GM12878 (cell line): Measurements from ENCODE around the gene TGFBR1. TPM values are rescaled to one million over a fixed set of nuclear protein-coding genes. Genes with fewer than 3 reads are reported as not detected.

Source experiments
- ATAC-seq: fragments of 200-7000 bp; cut with Tn5 transposase; 3 replicates; pipeline ENCODE4 v1.9.1; 2020; ENCODE audit warnings: mild to moderate bottlenecking, moderate library complexity
- BruUV-seq: library from RNA; stranded (reverse); fragments of 400-500 nt; replicated peaks from 2 replicates; lab custom pipeline; 2021; lab: Mats Ljungman, UMichigan
- CTCF ChIA-PET: fragments of 300-600 bp; sonication (Branson Sonifier 250); formaldehyde crosslinking; extraction: SDS; loops from one replicate; lab custom pipeline; 2021; ENCODE audit warnings: inconsistent platforms; lab: Yijun Ruan, JAX
- POLR2A ChIA-PET: fragments of 350-600 bp; formaldehyde crosslinking; extraction: SDS; loops from one replicate; lab custom pipeline; 2021; ENCODE audit warnings: inconsistent platforms; lab: Charles Lee
- RAD21 ChIA-PET: fragments of 300-600 bp; sonication (Branson Sonifier 250); formaldehyde crosslinking; loops from one replicate; lab custom pipeline; 2023; ENCODE audit warnings: antibody characterized with exemption; ENCODE audit not compliant: unreplicated experiment; lab: Charles Lee
- SMC1A ChIA-PET: fragments of 300-600 bp; sonication (Branson Sonifier 250); formaldehyde crosslinking; loops from one replicate; lab custom pipeline; 2023; ENCODE audit not compliant: unreplicated experiment, uncharacterized antibody; lab: Charles Lee
- DNase-seq: peaks from one replicate; pipeline ENCODE4 v3.0.0-alpha.2; 2011; ENCODE audit warnings: low read depth, low spot score
- FAIRE-seq: peaks from 3 replicates; lab custom pipeline; 2011; peaks lifted over from hg19 to GRCh38; lab: Jason Lieb, UNC
- H2AFZ ChIP-seq: 2 replicates; pipeline ENCODE4 v1.6.0; 2011; ENCODE audit warnings: low read depth, low read length, control low read depth; ENCODE audit not compliant: control insufficient read depth
- H3K27ac ChIP-seq: 2 replicates; pipeline ENCODE4 v1.5.1; 2011; ENCODE audit warnings: control low read depth; ENCODE audit not compliant: control insufficient read depth, insufficient read depth
- H3K27me3 ChIP-seq, 2 experiments: replicated peaks in 1 of 2; 2 replicates each; pipeline versions ENCODE4 v1.6.0 to v1.6.1; 2011; ENCODE audit warnings: low read length in 1 of 2; ENCODE audit not compliant: control insufficient read depth in 2 of 2, insufficient read depth in 2 of 2
- H3K36me3 ChIP-seq, 2 experiments: 2 replicates each; pipeline ENCODE4 v1.5.1; 2011; ENCODE audit warnings: low read length in 1 of 2; ENCODE audit not compliant: control insufficient read depth in 2 of 2, insufficient read depth in 2 of 2
- H3K4me1 ChIP-seq: 2 replicates; pipeline ENCODE4 v1.6.1; 2011; ENCODE audit warnings: mild to moderate bottlenecking, low read length, moderate library complexity, mixed read lengths; ENCODE audit not compliant: control insufficient read depth, insufficient read depth
- H3K4me2 ChIP-seq: 2 replicates; pipeline ENCODE4 v1.6.0; 2011; ENCODE audit warnings: control low read depth; ENCODE audit not compliant: control insufficient read depth, insufficient read depth
- H3K4me3 ChIP-seq: fragments of 200-600 bp; sonication (generic); 2 replicates; pipeline ENCODE4 v1.5.1; 2016
- H3K79me2 ChIP-seq: 2 replicates; pipeline ENCODE4 v1.6.0; 2011; ENCODE audit warnings: low read length; ENCODE audit not compliant: control insufficient read depth, insufficient read depth
- H3K9ac ChIP-seq: 2 replicates; pipeline ENCODE4 v1.8.0; 2011; ENCODE audit warnings: low read length, control low read depth, mixed read lengths; ENCODE audit not compliant: control insufficient read depth, insufficient read depth
- H3K9me3 ChIP-seq: replicated peaks from 3 replicates; pipeline ENCODE4 v1.5.1; 2011; ENCODE audit warnings: mild to moderate bottlenecking, low read length; ENCODE audit not compliant: control insufficient read depth, insufficient read depth
- H4K20me1 ChIP-seq: 2 replicates; pipeline ENCODE4 v1.6.0; 2011; ENCODE audit not compliant: control insufficient read depth, insufficient read depth
- GABPA ChIP-seq: IDR thresholded peaks from 2 replicates; pipeline ENCODE4 v1.6.1; 2014; ENCODE audit warnings: antibody characterized with exemption, low read depth, mild to moderate bottlenecking, inconsistent platforms
- JUND ChIP-seq: IDR thresholded peaks from 2 replicates; pipeline ENCODE4 v1.6.1; 2012; ENCODE audit warnings: low read depth, mild to moderate bottlenecking, low read length, improper control_type of control experiment, moderate library complexity
- KLF5 ChIP-seq: fragments of 450-650 bp; IDR thresholded peaks from 2 replicates; pipeline ENCODE4 v1.6.1; 2014; ENCODE audit warnings: mild to moderate bottlenecking; ENCODE audit not compliant: partially characterized antibody
- MTA3 ChIP-seq: IDR thresholded peaks from 2 replicates; pipeline ENCODE4 v1.6.1; 2012; ENCODE audit warnings: low read length, inconsistent platforms, borderline replicate concordance
- SP1 ChIP-seq: IDR thresholded peaks from one replicate; pipeline ENCODE4 v1.6.1; 2011; ENCODE audit warnings: low read depth, low read length
- ZNF24 ChIP-seq: fragments of 450-650 bp; IDR thresholded peaks from 2 replicates; pipeline ENCODE4 v1.6.1; 2017; ENCODE audit warnings: antibody characterized with exemption, mild to moderate bottlenecking
- WGBS: methylation state at CpG from one replicate; pipeline ENCODE4 v1.1.6; 2016; ENCODE audit warnings: low lambda C conversion rate; ENCODE audit not compliant: insufficient replicate concordance, insufficient coverage; ENCODE audit errors: missing lambda C conversion rate; 5-methylcytosine and 5-hydroxymethylcytosine counted together
- in situ Hi-C: fragments of 300-500 bp; cut with MboI; formaldehyde crosslinking; loops from 9 replicates; pipeline ENCODE4 v1.14.3; 2018; ENCODE audit warnings: mixed read lengths
- intact Hi-C: fragments of 100-400 bp; cut with micrococcal nuclease; formaldehyde crosslinking; loops from one replicate; pipeline ENCODE4 v1.14.2; 2022; ENCODE audit not compliant: unreplicated experiment
- polyA plus RNA-seq, 11 experiments: library from polyadenylated mRNA; depleted of rRNA in 4 of 11; unstranded in 6 of 11; stranded (reverse) in 5 of 11; fragments of >200 nt; fragmentation: Nextera tagmentation in 4 of 11; fragmentation: Illumina TruSeq in 1 of 11; extraction: Ambion mirVana in 4 of 11; extraction: Trizol in 1 of 11; gene quantifications; 1 replicate in 1 of 11; 2 replicates in 10 of 11; pipeline versions ENCODE4 v1.2.1 to v1.2.3, GENCODE V29; 2011 to 2016; ENCODE audit warnings: inconsistent platforms in 2 of 11, missing spikeins in 2 of 11, low read depth in 1 of 11
- total RNA-seq, 4 experiments: library from RNA; depleted of rRNA in 3 of 4; stranded (reverse); fragments of >200 nt in 3 of 4; fragmentation: Illumina TruSeq in 1 of 4; extraction: Trizol in 1 of 4; gene quantifications; 2 replicates each; pipeline versions ENCODE4 v1.2.1 to v1.2.3, GENCODE V29; 2013 to 2021
- TF ChIP-seq, protein P1 (sequence below): fragments of 450-650 bp; IDR thresholded peaks from 2 replicates; pipeline ENCODE4 v1.6.1; 2017; ENCODE audit warnings: borderline replicate concordance
- TF ChIP-seq, protein P2 (sequence below): IDR thresholded peaks from 2 replicates; pipeline ENCODE4 v1.6.1; 2012; ENCODE audit warnings: low read depth, low read length, improper control_type of control experiment
- TF ChIP-seq, protein P3 (sequence below): IDR thresholded peaks from 2 replicates; pipeline ENCODE4 v1.6.1; 2011; ENCODE audit warnings: borderline replicate concordance, low read depth, mild to moderate bottlenecking, moderate library complexity, mixed read lengths, low read length; ENCODE audit not compliant: insufficient read depth; ENCODE audit errors: extremely low read length
- TF ChIP-seq, protein P4 (sequence below): fragments of 450-650 bp; IDR thresholded peaks from 2 replicates; pipeline ENCODE4 v1.6.1; 2014; ENCODE audit warnings: mild to moderate bottlenecking

The TGFBR1 gene
- total and polyA plus RNA-seq, 10 of the 15 experiments (the other 5 are each of a cell fraction or from before 2014, with no cell fraction given) = 2.9 to 27.2 (median 16.6) TPM

DNA sequence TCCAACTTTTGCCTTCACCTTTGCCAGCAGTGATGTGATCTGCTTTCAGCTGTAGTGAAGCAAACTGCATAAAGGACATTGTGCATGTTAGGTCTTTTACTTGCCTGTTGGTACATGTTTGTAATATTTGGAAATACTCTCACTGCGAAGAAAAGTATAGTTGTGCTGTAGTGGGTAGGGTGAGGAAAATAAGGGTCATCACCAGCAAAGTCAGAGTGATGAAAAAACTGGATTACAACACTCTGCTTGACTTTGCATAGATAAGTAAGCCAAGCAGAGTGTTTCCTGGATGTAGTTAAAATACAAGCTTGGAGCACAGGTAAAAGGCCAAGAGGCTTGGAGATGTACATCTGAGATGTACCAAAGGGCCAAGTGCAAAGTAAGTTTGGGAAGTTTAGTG, 16.7 kb downstream of the TGFBR1 start:
- BruUV-seq = no TSS peak
- RAD21 ChIA-PET = interaction anchor here (0.8 to 1.3 kb wide), 5 partner anchors 8 to 63 kb away, joined by 3 to 5 read pairs (median 4); partner anchors contain the start of gene TGFBR1
- Histone ChIP-seq H3K9me3 (no peaks in the 10 kb centered on the region; the same call in 2 of the 3 replicates), H4K20me1 (no peaks in the 10 kb centered on the region), H3K27me3 (no peaks in the 10 kb centered on the region), H3K27ac (no peak overlapping the region), H3K79me2 (peaks cover 24% of the 10 kb centered on the region), H3K4me2 (no peak overlapping the region), H3K4me3 (no peak overlapping the region), H3K36me3 (no peaks in the 10 kb centered on the region), H3K9ac (no peak overlapping the region), H3K4me1 (peaks cover 22% of the 10 kb centered on the region), H2AFZ (no peak overlapping the region)
- CTCF ChIA-PET = interaction anchor here (0.7 to 1.9 kb wide), 6 partner anchors 9 to 110 kb away, joined by 3 to 9 read pairs (median 3); no protein-coding TSS in a partner anchor
- in situ Hi-C loops = no loop called here
- ATAC-seq (no peak), DNase-seq (no peak), FAIRE-seq (no peak)
- WGBS = 92% methylated on average over 1 of the region's 1 CpG
- intact Hi-C loops = no loop called here
- no peak for TF ChIP-seq GABPA
- no peak for TF ChIP-seq KLF5
- TF ChIP-seq SP1 = no peak
- TF ChIP-seq, protein P1, sequence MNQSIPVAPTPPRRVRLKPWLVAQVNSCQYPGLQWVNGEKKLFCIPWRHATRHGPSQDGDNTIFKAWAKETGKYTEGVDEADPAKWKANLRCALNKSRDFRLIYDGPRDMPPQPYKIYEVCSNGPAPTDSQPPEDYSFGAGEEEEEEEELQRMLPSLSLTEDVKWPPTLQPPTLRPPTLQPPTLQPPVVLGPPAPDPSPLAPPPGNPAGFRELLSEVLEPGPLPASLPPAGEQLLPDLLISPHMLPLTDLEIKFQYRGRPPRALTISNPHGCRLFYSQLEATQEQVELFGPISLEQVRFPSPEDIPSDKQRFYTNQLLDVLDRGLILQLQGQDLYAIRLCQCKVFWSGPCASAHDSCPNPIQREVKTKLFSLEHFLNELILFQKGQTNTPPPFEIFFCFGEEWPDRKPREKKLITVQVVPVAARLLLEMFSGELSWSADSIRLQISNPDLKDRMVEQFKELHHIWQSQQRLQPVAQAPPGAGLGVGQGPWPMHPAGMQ = no peak
- TF ChIP-seq, protein P2, sequence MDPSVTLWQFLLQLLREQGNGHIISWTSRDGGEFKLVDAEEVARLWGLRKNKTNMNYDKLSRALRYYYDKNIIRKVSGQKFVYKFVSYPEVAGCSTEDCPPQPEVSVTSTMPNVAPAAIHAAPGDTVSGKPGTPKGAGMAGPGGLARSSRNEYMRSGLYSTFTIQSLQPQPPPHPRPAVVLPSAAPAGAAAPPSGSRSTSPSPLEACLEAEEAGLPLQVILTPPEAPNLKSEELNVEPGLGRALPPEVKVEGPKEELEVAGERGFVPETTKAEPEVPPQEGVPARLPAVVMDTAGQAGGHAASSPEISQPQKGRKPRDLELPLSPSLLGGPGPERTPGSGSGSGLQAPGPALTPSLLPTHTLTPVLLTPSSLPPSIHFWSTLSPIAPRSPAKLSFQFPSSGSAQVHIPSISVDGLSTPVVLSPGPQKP = no peak
- TF ChIP-seq, protein P3, sequence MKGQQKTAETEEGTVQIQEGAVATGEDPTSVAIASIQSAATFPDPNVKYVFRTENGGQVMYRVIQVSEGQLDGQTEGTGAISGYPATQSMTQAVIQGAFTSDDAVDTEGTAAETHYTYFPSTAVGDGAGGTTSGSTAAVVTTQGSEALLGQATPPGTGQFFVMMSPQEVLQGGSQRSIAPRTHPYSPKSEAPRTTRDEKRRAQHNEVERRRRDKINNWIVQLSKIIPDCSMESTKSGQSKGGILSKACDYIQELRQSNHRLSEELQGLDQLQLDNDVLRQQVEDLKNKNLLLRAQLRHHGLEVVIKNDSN = no peak
- TF ChIP-seq ZNF24 = no peak
- TF ChIP-seq, protein P4, sequence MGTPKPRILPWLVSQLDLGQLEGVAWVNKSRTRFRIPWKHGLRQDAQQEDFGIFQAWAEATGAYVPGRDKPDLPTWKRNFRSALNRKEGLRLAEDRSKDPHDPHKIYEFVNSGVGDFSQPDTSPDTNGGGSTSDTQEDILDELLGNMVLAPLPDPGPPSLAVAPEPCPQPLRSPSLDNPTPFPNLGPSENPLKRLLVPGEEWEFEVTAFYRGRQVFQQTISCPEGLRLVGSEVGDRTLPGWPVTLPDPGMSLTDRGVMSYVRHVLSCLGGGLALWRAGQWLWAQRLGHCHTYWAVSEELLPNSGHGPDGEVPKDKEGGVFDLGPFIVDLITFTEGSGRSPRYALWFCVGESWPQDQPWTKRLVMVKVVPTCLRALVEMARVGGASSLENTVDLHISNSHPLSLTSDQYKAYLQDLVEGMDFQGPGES = no peak
- TF ChIP-seq MTA3 = no peak
- TF ChIP-seq JUND = no peak
- SMC1A ChIA-PET = interaction anchor here (1.0 to 12.5 kb wide), 5 partner anchors 8 to 19 kb away, joined by 3 to 129 read pairs (median 8); no protein-coding TSS in a partner anchor
- POLR2A ChIA-PET = interaction anchor here (1.3 to 3.9 kb wide), 2 partner anchors 11 to 15 kb away, joined by 5 to 20 read pairs; no protein-coding TSS in a partner anchor
